K562 (cell line): ENCODE data around the gene NUP62CL. TPM values are rescaled to one million over a fixed set of nuclear protein-coding genes. Genes with fewer than 3 reads are reported as not detected.

ENCODE experiments used
- ARHGAP35 ChIP-seq: fragments of 450-650 bp; IDR thresholded peaks from 2 replicates; pipeline ENCODE4 v1.6.1; 2018; ENCODE audit not compliant: partially characterized antibody
- ARID2 ChIP-seq: fragments of 450-650 bp; IDR thresholded peaks from 2 replicates; pipeline ENCODE4 v1.6.1; 2017; ENCODE audit warnings: antibody characterized with exemption, mild to moderate bottlenecking
- CBX8 ChIP-seq: fragments of 200-600 bp; sonication (generic); IDR thresholded peaks from 2 replicates; pipeline ENCODE4 v1.6.1; 2012; ENCODE audit warnings: borderline replicate concordance, mixed run types, low read depth, mild to moderate bottlenecking, moderate library complexity, mixed read lengths, low read length, control low read depth, inconsistent platforms; ENCODE audit not compliant: poor library complexity, severe bottlenecking; ENCODE audit errors: extremely low read depth
- ELF1 ChIP-seq: fragments of 200-800 bp; sonication (Bioruptor generic); IDR thresholded peaks from 2 replicates; pipeline ENCODE4 v1.6.1; 2016; ENCODE audit warnings: missing genetic modification characterization, missing compliant biosample characterization
- EP300 ChIP-seq: IDR thresholded peaks from 2 replicates; pipeline ENCODE4 v1.6.1; 2012; ENCODE audit warnings: low read length, improper control_type of control experiment
- HES1 ChIP-seq: fragments of 450-650 bp; IDR thresholded peaks from 2 replicates; pipeline ENCODE4 v1.6.1; 2016; ENCODE audit warnings: low read depth, mild to moderate bottlenecking, moderate library complexity
- HLTF ChIP-seq: fragments of 450-650 bp; IDR thresholded peaks from 2 replicates; pipeline ENCODE4 v1.6.1; 2016
- LEF1 ChIP-seq: fragments of 450-650 bp; IDR thresholded peaks from 2 replicates; pipeline ENCODE4 v1.6.1; 2016; ENCODE audit warnings: mild to moderate bottlenecking
- MCM7 ChIP-seq, 2 experiments: fragments of 450-650 bp; IDR thresholded peaks; 2 replicates each; pipeline ENCODE4 v1.6.1; 2016 to 2018
- MGA ChIP-seq: fragments of 450-650 bp; IDR thresholded peaks from 2 replicates; pipeline ENCODE4 v1.6.1; 2016; ENCODE audit warnings: mild to moderate bottlenecking, moderate library complexity
- OTX1 ChIP-seq: fragments of 450-650 bp; formaldehyde crosslinking; IDR thresholded peaks from 2 replicates; pipeline ENCODE4 v1.4.0; 2022; ENCODE audit warnings: mild to moderate bottlenecking
- PHB ChIP-seq: fragments of 250-450 bp; sonication (Bioruptor Pico); IDR thresholded peaks from 2 replicates; pipeline ENCODE4 v1.5.0; 2021
- PML ChIP-seq: IDR thresholded peaks from 2 replicates; pipeline ENCODE4 v1.6.1; 2012; ENCODE audit warnings: low read length, inconsistent platforms
- RFX7 ChIP-seq: fragments of 250-450 bp; sonication (Bioruptor Pico); IDR thresholded peaks from 2 replicates; pipeline ENCODE4 v1.5.1; 2021; ENCODE audit warnings: mild to moderate bottlenecking
- SMARCE1 ChIP-seq: fragments of 450-650 bp; IDR thresholded peaks from 2 replicates; pipeline ENCODE4 v1.7.1; 2016; ENCODE audit warnings: mild to moderate bottlenecking
- TARDBP ChIP-seq: fragments of 450-650 bp; IDR thresholded peaks from 2 replicates; pipeline ENCODE4 v1.6.1; 2016
- ZNF124 ChIP-seq: sonication (generic); formaldehyde crosslinking; IDR thresholded peaks from 2 replicates; pipeline ENCODE4 v1.8.1; 2022; ENCODE audit warnings: missing genetic modification reagents
- ZNF143 ChIP-seq: sonication (generic); formaldehyde crosslinking; IDR thresholded peaks from 2 replicates; pipeline ENCODE4 v1.9.0; 2022; ENCODE audit warnings: mild to moderate bottlenecking, missing genetic modification reagents
- ZNF24 ChIP-seq: fragments of 450-650 bp; IDR thresholded peaks from 2 replicates; pipeline ENCODE4 v1.6.1; 2016
- ZNF274 ChIP-seq: IDR thresholded peaks from 2 replicates; pipeline ENCODE4 v1.6.1; 2011; ENCODE audit warnings: low read depth, mild to moderate bottlenecking, low read length, moderate library complexity, borderline replicate concordance
- ZNF79 ChIP-seq: fragments of 250-450 bp; sonication (Bioruptor Pico); IDR thresholded peaks from 2 replicates; pipeline ENCODE4 v1.4.0; 2020; ENCODE audit warnings: low read depth, mild to moderate bottlenecking, moderate library complexity
- polyA plus RNA-seq, 8 experiments: library from polyadenylated mRNA; depleted of rRNA in 4 of 8; stranded (reverse) in 5 of 8; unstranded in 3 of 8; fragments of >200 nt; fragmentation: Nextera tagmentation in 2 of 8; fragmentation: Illumina TruSeq in 1 of 8; extraction: Ambion mirVana in 2 of 8; extraction: Trizol in 1 of 8; gene quantifications; 2 replicates each; pipeline versions ENCODE4 v1.2.1 to v1.2.3, GENCODE V29; 2011 to 2014; ENCODE audit warnings: inconsistent platforms in 1 of 8, missing spikeins in 1 of 8
- total RNA-seq, 7 experiments: library from RNA; depleted of rRNA in 6 of 7; stranded (reverse); fragments of >200 nt in 6 of 7; fragmentation: Illumina TruSeq in 2 of 7; extraction: Trizol in 2 of 7; gene quantifications; 2 replicates each; pipeline versions ENCODE4 v1.2.1 to v1.2.3, GENCODE V29; 2011 to 2021; ENCODE audit warnings: low replicate concordance in 1 of 7

Gene NUP62CL
- total and polyA plus RNA-seq, 9 of the 15 experiments (the other 6 are each of a cell fraction or from before 2014, with no cell fraction given) = 29.7 to 101 (median 42.7) TPM

GRCh38 chrX:107168257-107168656 lies 38.0 kb downstream of the NUP62CL start (continued):
- TF ChIP-seq MGA = no peak
- TF ChIP-seq MCM7 (IDR thresholded peaks at IDR 0.05) = no peak
- TF ChIP-seq CBX8 = no peak
- TF ChIP-seq LEF1 = no peak
- TF ChIP-seq OTX1 (CRISPR knock-in tag) = no peak
- TF ChIP-seq RFX7 (CRISPR knock-in tag) = no peak
- peak; percentile 35; the same call in 1 of the 2 replicates for TF ChIP-seq PML
- no peak for TF ChIP-seq ZNF143 (CRISPR knock-in tag)
- TF ChIP-seq ARID2 = no peak
- TF ChIP-seq HES1 = no peak
- TF ChIP-seq ZNF24 = no peak
- no peak for TF ChIP-seq ZNF124 (CRISPR knock-in tag)
- TF ChIP-seq SMARCE1 = peak; percentile 43; the same call in 1 of the 2 replicates
- no peak for TF ChIP-seq ZNF79 (CRISPR knock-in tag)
- TF ChIP-seq ARHGAP35 = no peak
- no peak for TF ChIP-seq TARDBP
- no peak for TF ChIP-seq PHB (CRISPR knock-in tag)
- TF ChIP-seq EP300 = peak; percentile 74; the same call in 1 of the 2 replicates
- TF ChIP-seq HLTF = no peak
- TF ChIP-seq ELF1 (tag) = no peak
- TF ChIP-seq ZNF274 = no peak
